Measurements from ENCODE around the gene HRCT1. TPM values are rescaled to one million over a fixed set of nuclear protein-coding genes. Genes with fewer than 3 reads are reported as not detected.

Gene HRCT1
- total RNA-seq, 1 experiment from 2014 or later: not detected

DNA sequence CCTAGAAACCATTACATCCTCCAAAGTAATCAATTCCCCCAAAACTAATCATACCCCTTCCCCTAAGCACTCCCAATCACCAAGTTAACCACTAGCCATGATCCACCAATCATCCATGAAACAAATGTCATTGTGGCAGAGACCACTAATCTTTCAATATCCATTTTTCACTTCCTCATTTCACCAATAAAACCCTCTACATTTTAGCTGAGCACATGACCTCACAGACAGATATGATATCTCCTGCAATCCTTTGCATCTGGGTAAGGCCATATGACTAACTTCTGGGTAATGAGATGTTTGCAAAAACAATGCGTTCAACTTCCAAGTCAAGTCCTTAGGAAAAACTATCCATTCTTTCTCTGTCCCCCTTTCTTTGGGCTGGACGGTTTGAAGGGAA, 31.2 kb downstream of the HRCT1 start:
- Histone ChIP-seq H4K8ac (replicated peaks; ENCODE audit: insufficient read length, low read depth, low read length) (no peak overlapping the region), H3K79me2 (ENCODE audit: insufficient read depth, low read length) (no peaks in the 10 kb centered on the region), H3K27me3 (ENCODE audit: insufficient read depth, low read length) (no peaks in the 10 kb centered on the region; the same call in 1 of the 2 replicates), H2AK5ac (ENCODE audit: insufficient read length, low read length) (no peak overlapping the region), H4K5ac (ENCODE audit: insufficient read length, low read depth, low read length) (no peak overlapping the region), H3K4ac (ENCODE audit: low read depth, low read length) (no peak overlapping the region), H3K79me1 (ENCODE audit: insufficient read depth, low read depth, low read length, poor library complexity, severe bottlenecking) (no peaks in the 10 kb centered on the region), H3K27ac (ENCODE audit: insufficient read length, low read depth, low read length) (no peak overlapping the region), H2BK15ac (ENCODE audit: low read depth, low read length) (no peak overlapping the region), H2BK20ac (ENCODE audit: low read depth, low read length, poor library complexity, severe bottlenecking) (no peak overlapping the region), H3K4me1 (ENCODE audit: insufficient read depth, low read length) (no peaks in the 10 kb centered on the region), H3K14ac (ENCODE audit: insufficient read depth, low read length) (no peak overlapping the region), H2AFZ (ENCODE audit: low read length) (no peak overlapping the region), H3K9ac (ENCODE audit: extremely low read depth, insufficient read length, low read length) (no peak overlapping the region), H3T11ph (ENCODE audit: low read length) (no peak overlapping the region), H2BK5ac (ENCODE audit: insufficient read length, low read length) (no peak overlapping the region), H4K20me1 (ENCODE audit: control insufficient read depth, insufficient read depth, insufficient read length) (no peaks in the 10 kb centered on the region), H3K23me2 (ENCODE audit: insufficient read length, low read depth, low read length, poor library complexity, severe bottlenecking) (no peaks in the 10 kb centered on the region), H3K18ac (ENCODE audit: insufficient read length, low read depth, low read length) (no peak overlapping the region), H3K23ac (ENCODE audit: insufficient read length, low read depth, low read length) (no peak overlapping the region), H4K91ac (ENCODE audit: insufficient read length, low read depth, low read length) (no peak overlapping the region), H3K4me2 (ENCODE audit: insufficient read depth, insufficient read length, low read length) (no peak overlapping the region), H2BK120ac (ENCODE audit: low read depth, low read length, poor library complexity, severe bottlenecking) (no peak overlapping the region), H2BK12ac (ENCODE audit: insufficient read length, low read depth, low read length) (no peak overlapping the region), H3K56ac (ENCODE audit: insufficient read length, low read depth, low read length) (no peak overlapping the region), H3K9me3 (ENCODE audit: control insufficient read depth, low read depth, low read length) (no peaks in the 10 kb centered on the region)
- no CpG with 5 or more reads among the region's 2 CpGs for WGBS (ENCODE audit: extremely low coverage, insufficient read length, low lambda C conversion rate)
- no peak overlapping the region for H3K27ac Mint-ChIP-seq
- no peaks in the 10 kb centered on the region for H3K36me3 Mint-ChIP-seq (ENCODE audit: insufficient read depth in 1 of 3, low read depth in 3 of 3)
- no peaks in the 10 kb centered on the region for H3K4me1 Mint-ChIP-seq
- TF ChIP-seq, protein P1, sequence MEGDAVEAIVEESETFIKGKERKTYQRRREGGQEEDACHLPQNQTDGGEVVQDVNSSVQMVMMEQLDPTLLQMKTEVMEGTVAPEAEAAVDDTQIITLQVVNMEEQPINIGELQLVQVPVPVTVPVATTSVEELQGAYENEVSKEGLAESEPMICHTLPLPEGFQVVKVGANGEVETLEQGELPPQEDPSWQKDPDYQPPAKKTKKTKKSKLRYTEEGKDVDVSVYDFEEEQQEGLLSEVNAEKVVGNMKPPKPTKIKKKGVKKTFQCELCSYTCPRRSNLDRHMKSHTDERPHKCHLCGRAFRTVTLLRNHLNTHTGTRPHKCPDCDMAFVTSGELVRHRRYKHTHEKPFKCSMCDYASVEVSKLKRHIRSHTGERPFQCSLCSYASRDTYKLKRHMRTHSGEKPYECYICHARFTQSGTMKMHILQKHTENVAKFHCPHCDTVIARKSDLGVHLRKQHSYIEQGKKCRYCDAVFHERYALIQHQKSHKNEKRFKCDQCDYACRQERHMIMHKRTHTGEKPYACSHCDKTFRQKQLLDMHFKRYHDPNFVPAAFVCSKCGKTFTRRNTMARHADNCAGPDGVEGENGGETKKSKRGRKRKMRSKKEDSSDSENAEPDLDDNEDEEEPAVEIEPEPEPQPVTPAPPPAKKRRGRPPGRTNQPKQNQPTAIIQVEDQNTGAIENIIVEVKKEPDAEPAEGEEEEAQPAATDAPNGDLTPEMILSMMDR (conservative IDR thresholded peaks at IDR 0.05): no peak
- DNase-seq: no peak
- 0 out of 5 replicates have a peak, but pooled peaks cover 0 to 3% of the 10 kb centered on the region in 2 experiments for H3K9me3 Mint-ChIP-seq
- H3K4me3 Mint-ChIP-seq: no peak overlapping the region
- H3K27me3 Mint-ChIP-seq (ENCODE audit: low read depth): peaks cover 38% of the 10 kb centered on the region

Measured in H9 (cell line).